ENCODE measurements around the gene ADPRHL1.

The ADPRHL1 gene

GRCh38 chr13:113417008-113417751, 36.1 kb downstream of the ADPRHL1 start:
- Mint-ChIP-seq H3K9me3 (no peaks in the 10 kb centered on the region), H3K36me3 (ENCODE audit: low read depth) (no peaks in the 10 kb centered on the region), H3K4me3 (no peak overlapping the region), H3K27me3 (ENCODE audit: low read depth) (no peaks in the 10 kb centered on the region), H3K4me1 (ENCODE audit: low read depth) (no peaks in the 10 kb centered on the region), H3K27ac (no peak overlapping the region)
- DNase-seq (ENCODE audit: low spot score): no peak

GRCh38 chr13:113415825-113416224, 37.5 kb downstream of the ADPRHL1 start:
- Mint-ChIP-seq H3K9me3 (no peaks in the 10 kb centered on the region), H3K27ac (no peak overlapping the region), H3K36me3 (ENCODE audit: low read depth) (no peaks in the 10 kb centered on the region), H3K4me3 (no peak overlapping the region), H3K27me3 (ENCODE audit: low read depth) (no peaks in the 10 kb centered on the region), H3K4me1 (ENCODE audit: low read depth) (no peaks in the 10 kb centered on the region)
- DNase-seq (ENCODE audit: low spot score): no peak

GRCh38 chr13:113415032-113415431, 38.3 kb downstream of the ADPRHL1 start:
- H3K4me1 Mint-ChIP-seq (ENCODE audit: low read depth): no peaks in the 10 kb centered on the region
- H3K9me3 Mint-ChIP-seq: no peaks in the 10 kb centered on the region
- no peak overlapping the region for H3K4me3 Mint-ChIP-seq
- no peaks in the 10 kb centered on the region for H3K27me3 Mint-ChIP-seq (ENCODE audit: low read depth)
- no peaks in the 10 kb centered on the region for H3K36me3 Mint-ChIP-seq (ENCODE audit: low read depth)
- no peak for DNase-seq (ENCODE audit: low spot score)
- no peak overlapping the region for H3K27ac Mint-ChIP-seq

- Mint-ChIP-seq H3K27ac (no peak overlapping the region), H3K4me3 (no peak overlapping the region), H3K27me3 (ENCODE audit: low read depth) (no peaks in the 10 kb centered on the region), H3K36me3 (ENCODE audit: low read depth) (no peaks in the 10 kb centered on the region), H3K4me1 (ENCODE audit: low read depth) (no peaks in the 10 kb centered on the region), H3K9me3 (no peaks in the 10 kb centered on the region)
- no peak for DNase-seq (ENCODE audit: low spot score)
Measured at GRCh38 chr13:113414335-113414734, 39.0 kb downstream of the ADPRHL1 start.

GRCh38 chr13:113413898-113414282, 39.4 kb downstream of the ADPRHL1 start:
- Mint-ChIP-seq H3K36me3 (ENCODE audit: low read depth) (no peaks in the 10 kb centered on the region), H3K9me3 (no peaks in the 10 kb centered on the region), H3K4me1 (ENCODE audit: low read depth) (no peaks in the 10 kb centered on the region), H3K27me3 (ENCODE audit: low read depth) (no peaks in the 10 kb centered on the region), H3K4me3 (no peak overlapping the region), H3K27ac (no peak overlapping the region)
- no peak for DNase-seq (ENCODE audit: low spot score)

GRCh38 chr13:113413178-113413897, 40.0 kb downstream of the ADPRHL1 start:
- Mint-ChIP-seq H3K4me3 (no peak overlapping the region), H3K36me3 (ENCODE audit: low read depth) (no peaks in the 10 kb centered on the region), H3K9me3 (no peaks in the 10 kb centered on the region), H3K27ac (no peak overlapping the region), H3K4me1 (ENCODE audit: low read depth) (no peaks in the 10 kb centered on the region), H3K27me3 (ENCODE audit: low read depth) (no peaks in the 10 kb centered on the region)
- DNase-seq (ENCODE audit: low spot score): no peak

- no peak for DNase-seq (ENCODE audit: low spot score)
- Mint-ChIP-seq H3K4me3 (no peak overlapping the region), H3K36me3 (ENCODE audit: low read depth) (no peaks in the 10 kb centered on the region), H3K4me1 (ENCODE audit: low read depth) (no peaks in the 10 kb centered on the region), H3K9me3 (no peaks in the 10 kb centered on the region), H3K27me3 (ENCODE audit: low read depth) (no peaks in the 10 kb centered on the region), H3K27ac (no peak overlapping the region)
Measured at GRCh38 chr13:113412440-113412839, 40.8 kb downstream of the ADPRHL1 start.

- H3K27me3 Mint-ChIP-seq (ENCODE audit: low read depth): no peaks in the 10 kb centered on the region
- H3K4me1 Mint-ChIP-seq (ENCODE audit: low read depth): no peaks in the 10 kb centered on the region
- DNase-seq (ENCODE audit: low spot score): no peak
- H3K9me3 Mint-ChIP-seq: no peaks in the 10 kb centered on the region
- H3K4me3 Mint-ChIP-seq: no peak overlapping the region
- no peaks in the 10 kb centered on the region for H3K36me3 Mint-ChIP-seq (ENCODE audit: low read depth)
- no peak overlapping the region for H3K27ac Mint-ChIP-seq
Measured at GRCh38 chr13:113411216-113412023, 41.9 kb downstream of the ADPRHL1 start.

- H3K4me3 Mint-ChIP-seq: no peak overlapping the region
- H3K27ac Mint-ChIP-seq: no peak overlapping the region
- H3K9me3 Mint-ChIP-seq: no peaks in the 10 kb centered on the region
- H3K36me3 Mint-ChIP-seq (ENCODE audit: low read depth): no peaks in the 10 kb centered on the region
- no peaks in the 10 kb centered on the region for H3K4me1 Mint-ChIP-seq (ENCODE audit: low read depth)
- H3K27me3 Mint-ChIP-seq (ENCODE audit: low read depth): no peaks in the 10 kb centered on the region
- no peak for DNase-seq (ENCODE audit: low spot score)
Measured at GRCh38 chr13:113410472-113411201, 42.7 kb downstream of the ADPRHL1 start.

GRCh38 chr13:113408562-113408961, 44.7 kb downstream of the ADPRHL1 start:
- DNase-seq (ENCODE audit: low spot score): no peak
- H3K36me3 Mint-ChIP-seq (ENCODE audit: low read depth): no peaks in the 10 kb centered on the region
- no peaks in the 10 kb centered on the region for H3K9me3 Mint-ChIP-seq
- no peaks in the 10 kb centered on the region for H3K27me3 Mint-ChIP-seq (ENCODE audit: low read depth)
- no peak overlapping the region for H3K27ac Mint-ChIP-seq
- no peaks in the 10 kb centered on the region for H3K4me1 Mint-ChIP-seq (ENCODE audit: low read depth)
- H3K4me3 Mint-ChIP-seq: no peak overlapping the region

GRCh38 chr13:113407531-113408393, 45.5 kb downstream of the ADPRHL1 start:
- Mint-ChIP-seq H3K4me3 (no peak overlapping the region), H3K27me3 (ENCODE audit: low read depth) (no peaks in the 10 kb centered on the region), H3K9me3 (no peaks in the 10 kb centered on the region), H3K4me1 (ENCODE audit: low read depth) (no peaks in the 10 kb centered on the region), H3K36me3 (ENCODE audit: low read depth) (no peaks in the 10 kb centered on the region), H3K27ac (no peak overlapping the region)
- DNase-seq (ENCODE audit: low spot score): no peak

- no peak for DNase-seq (ENCODE audit: low spot score)
- H3K36me3 Mint-ChIP-seq (ENCODE audit: low read depth): no peaks in the 10 kb centered on the region
- H3K4me1 Mint-ChIP-seq (ENCODE audit: low read depth): no peaks in the 10 kb centered on the region
- H3K27ac Mint-ChIP-seq: no peak overlapping the region
- H3K9me3 Mint-ChIP-seq: no peaks in the 10 kb centered on the region
- H3K27me3 Mint-ChIP-seq (ENCODE audit: low read depth): no peaks in the 10 kb centered on the region
- no peak overlapping the region for H3K4me3 Mint-ChIP-seq
Measured at GRCh38 chr13:113407103-113407530, 46.2 kb downstream of the ADPRHL1 start.
